Measurements from ENCODE around the gene XRCC4.

DNA sequence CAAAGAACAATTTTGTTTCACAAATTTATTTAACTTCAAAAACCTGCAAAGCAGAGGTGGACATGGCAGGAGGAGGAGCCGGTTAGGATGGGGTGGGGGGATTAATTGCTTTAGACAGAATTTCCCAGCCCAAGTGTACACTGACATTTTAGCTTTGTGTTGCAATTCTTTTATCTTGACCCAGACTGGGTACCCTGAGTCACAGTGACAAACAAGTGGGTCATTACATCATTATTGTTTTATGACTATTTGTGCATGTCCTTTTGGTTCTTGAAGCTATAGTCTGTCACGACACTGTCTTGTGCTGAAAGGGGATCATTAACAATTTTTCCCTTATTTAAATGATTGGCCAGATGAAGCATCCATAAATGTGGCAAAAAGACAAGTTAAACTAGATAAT, 309.7 kb downstream of the XRCC4 start:
- TF ChIP-seq POLR2AphosphoS5 (IDR thresholded peaks at IDR 0.05) (no peak), CTCF (IDR thresholded peaks at IDR 0.05) (no peak), POLR2A (IDR thresholded peaks at IDR 0.05) (no peak)

Measured in suprapubic skin (tissue), 4 donors.